Liver (tissue), 9 donors: ENCODE data around the gene NKD1. TPM values are rescaled to one million over a fixed set of nuclear protein-coding genes. Genes with fewer than 3 reads are reported as not detected.
A peak's percentile ranks its signal among the peaks of the same experiment; 100 is the strongest.

ENCODE experiments used
- DNase-seq: peaks from one replicate; pipeline ENCODE4 v3.0.0-alpha.2; 2017; ENCODE audit warnings: low spot score
- H3K27ac ChIP-seq, 2 donors: one replicate each; pipeline ENCODE4 v1.7.0; 2013; ENCODE audit warnings: inconsistent platforms in 2 of 2, low read length in 2 of 2, control low read depth in 1 of 2, low read depth in 1 of 2, mild to moderate bottlenecking in 1 of 2
- H3K27me3 ChIP-seq, 4 donors: one replicate each; pipeline versions ENCODE4 v1.6.1 to v1.7.0; 2013; ENCODE audit warnings: low read length in 3 of 4, inconsistent platforms in 1 of 4, mild to moderate bottlenecking in 1 of 4, moderate library complexity in 1 of 4; ENCODE audit not compliant: control insufficient read depth in 4 of 4, insufficient read depth in 4 of 4
- H3K36me3 ChIP-seq, 4 donors: one replicate each; pipeline versions ENCODE4 v1.6.1 to v1.7.0; 2013; ENCODE audit warnings: low read length in 3 of 4, mild to moderate bottlenecking in 3 of 4, low read depth in 1 of 4, moderate library complexity in 1 of 4; ENCODE audit not compliant: control insufficient read depth in 4 of 4, insufficient read depth in 3 of 4
- H3K4me1 ChIP-seq, 4 donors: one replicate each; pipeline versions ENCODE4 v1.6.1 to v1.7.0; 2013; ENCODE audit warnings: low read length in 3 of 4, mild to moderate bottlenecking in 3 of 4, moderate library complexity in 1 of 4; ENCODE audit not compliant: control insufficient read depth in 4 of 4, insufficient read depth in 4 of 4
- H3K4me3 ChIP-seq, 3 donors: one replicate each; pipeline versions ENCODE4 v1.6.1 to v1.7.0; 2013; ENCODE audit warnings: low read length in 3 of 3, control low read depth in 1 of 3, low read depth in 1 of 3, mild to moderate bottlenecking in 1 of 3
- H3K9ac ChIP-seq, 2 donors: one replicate each; pipeline ENCODE4 v1.7.0; 2013; ENCODE audit warnings: low read length in 2 of 2, mild to moderate bottlenecking in 2 of 2, moderate library complexity in 2 of 2, control low read depth in 1 of 2, low read depth in 1 of 2
- H3K9me3 ChIP-seq, 4 donors: one replicate each; pipeline versions ENCODE4 v1.6.1 to v1.7.0; 2013; ENCODE audit warnings: low read length in 3 of 4; ENCODE audit not compliant: control insufficient read depth in 4 of 4
- ATF3 ChIP-seq: IDR thresholded peaks from 2 replicates; pipeline ENCODE4 v1.6.1; 2016; ENCODE audit warnings: antibody characterized with exemption
- CTCF ChIP-seq: fragments of 150-350 bp; IDR thresholded peaks from 2 replicates; pipeline ENCODE4 v1.5.1; 2017; ENCODE audit warnings: improper control_type of control experiment, low read depth, low read length; ENCODE audit not compliant: missing input control
- EGR1 ChIP-seq, 2 donors: IDR thresholded peaks; 2 replicates each; pipeline ENCODE4 v1.6.1; 2016 to 2018; ENCODE audit warnings: antibody characterized with exemption in 2 of 2, low read depth in 2 of 2
- FOXA1 ChIP-seq: IDR thresholded peaks from 2 replicates; pipeline ENCODE4 v1.6.1; 2016; ENCODE audit warnings: antibody characterized with exemption
- FOXA2 ChIP-seq: IDR thresholded peaks from 2 replicates; pipeline ENCODE4 v1.6.1; 2016; ENCODE audit warnings: antibody characterized with exemption
- GABPA ChIP-seq, 2 donors: IDR thresholded peaks in 1 of 2; conservative IDR thresholded peaks in 1 of 2; 2 replicates each; pipeline ENCODE4 v1.6.1; 2016; ENCODE audit warnings: antibody characterized with exemption in 2 of 2, mild to moderate bottlenecking in 1 of 2, moderate library complexity in 1 of 2
- HNF4A ChIP-seq, 2 donors: conservative IDR thresholded peaks; 2 replicates each; pipeline ENCODE4 v1.6.1; 2016; ENCODE audit warnings: antibody characterized with exemption in 2 of 2, mild to moderate bottlenecking in 2 of 2
- HNF4G ChIP-seq: IDR thresholded peaks from 2 replicates; pipeline ENCODE4 v1.6.1; 2016; ENCODE audit warnings: antibody characterized with exemption
- JUND ChIP-seq, 2 donors: IDR thresholded peaks; 2 replicates each; pipeline ENCODE4 v1.6.1; 2016; ENCODE audit warnings: antibody characterized with exemption in 2 of 2
- MAX ChIP-seq: IDR thresholded peaks from 2 replicates; pipeline ENCODE4 v1.6.1; 2016; ENCODE audit warnings: antibody characterized with exemption
- NR2F2 ChIP-seq: IDR thresholded peaks from 2 replicates; pipeline ENCODE4 v1.6.1; 2016; ENCODE audit warnings: antibody characterized with exemption
- RAD21 ChIP-seq, 2 donors: IDR thresholded peaks; 2 replicates each; pipeline ENCODE4 v1.6.1; 2016; ENCODE audit warnings: antibody characterized with exemption in 2 of 2, mild to moderate bottlenecking in 2 of 2
- REST ChIP-seq: IDR thresholded peaks from 2 replicates; pipeline ENCODE4 v1.6.1; 2016; ENCODE audit warnings: antibody characterized with exemption, mild to moderate bottlenecking
- RXRA ChIP-seq, 2 donors: IDR thresholded peaks; 2 replicates each; pipeline ENCODE4 v1.6.1; 2017 to 2018; ENCODE audit warnings: antibody characterized with exemption in 2 of 2, mild to moderate bottlenecking in 1 of 2
- SP1 ChIP-seq: IDR thresholded peaks from 2 replicates; pipeline ENCODE4 v1.6.1; 2018; ENCODE audit warnings: antibody characterized with exemption, mild to moderate bottlenecking
- TAF1 ChIP-seq: conservative IDR thresholded peaks from 2 replicates; pipeline ENCODE4 v1.6.1; 2016; ENCODE audit warnings: antibody characterized with exemption, mild to moderate bottlenecking
- YY1 ChIP-seq: IDR thresholded peaks from 2 replicates; pipeline ENCODE4 v1.6.1; 2016; ENCODE audit warnings: antibody characterized with exemption, mild to moderate bottlenecking
- ZBTB33 ChIP-seq: IDR thresholded peaks from 2 replicates; pipeline ENCODE4 v1.6.1; 2016; ENCODE audit warnings: antibody characterized with exemption
- WGBS: extraction: QIAGEN DNeasy Blood & Tissue Kit; methylation state at CpG from one replicate; pipeline ENCODE4 v1.1.7; 2013; 5-methylcytosine and 5-hydroxymethylcytosine counted together
- polyA plus RNA-seq, 2 donors: library from polyadenylated mRNA; stranded (reverse) in 1 of 2; unstranded in 1 of 2; fragments of 200-250 nt in 1 of 2; fragments of >200 nt in 1 of 2; fragmentation: Nextera tagmentation in 1 of 2; extraction: Ambion mirVana in 1 of 2; gene quantifications; one replicate each; pipeline versions ENCODE4 v1.2.1 to v1.2.3, GENCODE V29; 2013 to 2015
- total RNA-seq, 2 donors: library from RNA; depleted of rRNA; stranded (reverse); fragments of >200 nt; gene quantifications; one replicate each; pipeline ENCODE4 v1.2.3, GENCODE V29; 2014
- donor health status: healthy.
- donor health status: healthy.
- donor health status: healthy.
- donor health status: healthy.
- donor health status: healthy.

NKD1 gene
- total and polyA plus RNA-seq, 4 donors: 0.28 to 3.5 (median 0.85) TPM

GRCh38 chr16:50501251-50501650 lies 46.9 kb upstream of the NKD1 start:
- no peaks in the 10 kb centered on the region for H3K36me3 ChIP-seq
- peak; percentile 9 for DNase-seq
- no peak overlapping the region for H3K4me3 ChIP-seq
- no peak overlapping the region for H3K9ac ChIP-seq
- TF ChIP-seq RXRA (IDR thresholded peaks at IDR 0.05) (no peak), JUND (IDR thresholded peaks at IDR 0.05) (no peak), MAX (no peak), EGR1 (IDR thresholded peaks at IDR 0.05; ENCODE audit: low read depth in 2 of 2) (no peak), SP1 (no peak), REST (no peak), FOXA1 (no peak), ZBTB33 (no peak), GABPA (IDR thresholded peaks at IDR 0.05 in 1 of 2, conservative IDR thresholded peaks at IDR 0.05 in 1 of 2) (no peak), FOXA2 (no peak), ATF3 (no peak), HNF4A (conservative IDR thresholded peaks at IDR 0.05) (no peak), YY1 (no peak), CTCF (no peak), RAD21 (IDR thresholded peaks at IDR 0.05) (no peak), TAF1 (no peak), HNF4G (no peak), NR2F2 (no peak)
- no peaks in the 10 kb centered on the region for H3K9me3 ChIP-seq
- H3K27ac ChIP-seq: no peak overlapping the region
- H3K27me3 ChIP-seq: no peaks in the 10 kb centered on the region
- no peaks in the 10 kb centered on the region for H3K4me1 ChIP-seq
- 89% methylated on average over 2 of the region's 2 CpGs for WGBS
